GM21423 (cell line): Measurements from ENCODE around the gene TRAPPC4.
"Not testable (repeated sequence)": the region's sequence is repeated elsewhere in the genome, so short reads cannot be mapped to it uniquely, and the experiment has no call there.

ENCODE experiments used
- ATAC-seq: cut with Tn5 transposase; IDR thresholded peaks from one replicate; pipeline ENCODE4 v1.9.1; 2021; ENCODE audit warnings: mild to moderate bottlenecking, moderate library complexity; ENCODE audit not compliant: unreplicated experiment

The TRAPPC4 gene

GRCh38 chr11:119012629-119013170 lies 5.9 kb upstream of the TRAPPC4 start:
- no peak for ATAC-seq

- ATAC-seq: no peak
These were observed 4.2 kb upstream of the TRAPPC4 start for GRCh38 chr11:119014209-119014924.

- ATAC-seq: no peak
These were observed 3.4 kb upstream of the TRAPPC4 start for GRCh38 chr11:119015054-119015611.

- no peak for ATAC-seq
These were observed 2.2 kb upstream of the TRAPPC4 start for GRCh38 chr11:119016216-119017009.

GRCh38 chr11:119017377-119017776 lies 1.2 kb upstream of the TRAPPC4 start:
- ATAC-seq: not testable (repeated sequence)

- ATAC-seq: no peak
These were observed 1.4 kb downstream of the TRAPPC4 start for GRCh38 chr11:119019996-119020395.

GRCh38 chr11:119021631-119022030 lies 3.1 kb downstream of the TRAPPC4 start:
- no peak for ATAC-seq

GRCh38 chr11:119023741-119024140 lies 5.2 kb downstream of the TRAPPC4 start:
- no peak for ATAC-seq

- ATAC-seq: no peak
These were observed 6.0 kb downstream of the TRAPPC4 start for GRCh38 chr11:119024430-119025098.

GRCh38 chr11:119025099-119025473 lies 6.5 kb downstream of the TRAPPC4 start:
- no peak for ATAC-seq

- ATAC-seq: no peak
These were observed 7.0 kb downstream of the TRAPPC4 start for GRCh38 chr11:119025541-119025940.

GRCh38 chr11:119025978-119026766 lies 7.6 kb downstream of the TRAPPC4 start:
- no peak for ATAC-seq

GRCh38 chr11:119026970-119027369 lies 8.4 kb downstream of the TRAPPC4 start:
- ATAC-seq: no peak

- ATAC-seq: no peak
These were observed 9.2 kb downstream of the TRAPPC4 start for GRCh38 chr11:119027561-119028345.

GRCh38 chr11:119028346-119029068 lies 9.9 kb downstream of the TRAPPC4 start:
- no peak for ATAC-seq

GRCh38 chr11:119029069-119029339 lies 10.4 kb downstream of the TRAPPC4 start:
- no peak for ATAC-seq

GRCh38 chr11:119029340-119030028 lies 10.9 kb downstream of the TRAPPC4 start:
- ATAC-seq: peak; percentile 1

- ATAC-seq: peak; percentile 13
These were observed 11.4 kb downstream of the TRAPPC4 start for GRCh38 chr11:119030029-119030328.
